ENCODE measurements around the gene ARHGAP23.
"Not testable (repeated sequence)": the region's sequence is repeated elsewhere in the genome, so short reads cannot be mapped to it uniquely, and the experiment has no call there.

ARHGAP23 gene

GRCh38 chr17:38530856-38531255, 102.6 kb downstream of the ARHGAP23 start:
- H3K4me1 ChIP-seq (ENCODE audit: control insufficient read depth, insufficient read depth, low read length); DNase-seq (ENCODE audit: low read depth, low spot score); H3K9me3 ChIP-seq (ENCODE audit: control insufficient read depth, insufficient read depth, low read length); H3K27me3 ChIP-seq (ENCODE audit: control insufficient read depth, insufficient read depth, low read length); H3K4me3 ChIP-seq (ENCODE audit: low read length); H3K27ac ChIP-seq (ENCODE audit: low read length); H3K36me3 ChIP-seq (ENCODE audit: control insufficient read depth, insufficient read depth, low read length): not testable (repeated sequence)
- no CpG with 5 or more reads among the region's 11 CpGs for WGBS (ENCODE audit: insufficient coverage, insufficient read length)

GRCh38 chr17:38531761-38532160, 103.5 kb downstream of the ARHGAP23 start:
- H3K27me3 ChIP-seq (ENCODE audit: control insufficient read depth, insufficient read depth, low read length); H3K27ac ChIP-seq (ENCODE audit: low read length); H3K4me1 ChIP-seq (ENCODE audit: control insufficient read depth, insufficient read depth, low read length); DNase-seq (ENCODE audit: low read depth, low spot score); H3K4me3 ChIP-seq (ENCODE audit: low read length); H3K9me3 ChIP-seq (ENCODE audit: control insufficient read depth, insufficient read depth, low read length); H3K36me3 ChIP-seq (ENCODE audit: control insufficient read depth, insufficient read depth, low read length): not testable (repeated sequence)
- WGBS (ENCODE audit: insufficient coverage, insufficient read length): no CpG with 5 or more reads among the region's 11 CpGs

GRCh38 chr17:38532451-38532850, 104.2 kb downstream of the ARHGAP23 start:
- H3K36me3 ChIP-seq (ENCODE audit: control insufficient read depth, insufficient read depth, low read length): no peaks in the 10 kb centered on the region
- no peak overlapping the region for H3K4me3 ChIP-seq (ENCODE audit: low read length)
- no peak overlapping the region for H3K27ac ChIP-seq (ENCODE audit: low read length)
- peaks cover 4% of the 10 kb centered on the region for H3K4me1 ChIP-seq (ENCODE audit: control insufficient read depth, insufficient read depth, low read length)
- no peaks in the 10 kb centered on the region for H3K27me3 ChIP-seq (ENCODE audit: control insufficient read depth, insufficient read depth, low read length)
- no peak for DNase-seq (ENCODE audit: low read depth, low spot score)
- H3K9me3 ChIP-seq (ENCODE audit: control insufficient read depth, insufficient read depth, low read length): no peaks in the 10 kb centered on the region
- WGBS (ENCODE audit: insufficient coverage, insufficient read length): no CpG with 5 or more reads among the region's 16 CpGs

- no peak for DNase-seq (ENCODE audit: low read depth, low spot score)
- no peaks in the 10 kb centered on the region for H3K27me3 ChIP-seq (ENCODE audit: control insufficient read depth, insufficient read depth, low read length)
Observed at GRCh38 chr17:38533241-38533640, 105.0 kb downstream of the ARHGAP23 start.

GRCh38 chr17:38533866-38534497, 105.7 kb downstream of the ARHGAP23 start:
- Histone ChIP-seq H3K27me3 (ENCODE audit: control insufficient read depth, insufficient read depth, low read length) (no peaks in the 10 kb centered on the region), H3K4me3 (ENCODE audit: low read length) (no peak overlapping the region), H3K36me3 (ENCODE audit: control insufficient read depth, insufficient read depth, low read length) (no peaks in the 10 kb centered on the region), H3K4me1 (ENCODE audit: control insufficient read depth, insufficient read depth, low read length) (peaks cover 4% of the 10 kb centered on the region), H3K9me3 (ENCODE audit: control insufficient read depth, insufficient read depth, low read length) (no peaks in the 10 kb centered on the region), H3K27ac (ENCODE audit: low read length) (no peak overlapping the region)
- DNase-seq (ENCODE audit: low read depth, low spot score): no peak
- no CpG with 5 or more reads among the region's 13 CpGs for WGBS (ENCODE audit: insufficient coverage, insufficient read length)

More at GRCh38 chr17:38533241-38533640, 105.0 kb downstream of the ARHGAP23 start:
- no CpG with 5 or more reads among the region's 9 CpGs for WGBS (ENCODE audit: insufficient coverage, insufficient read length)
- H3K36me3 ChIP-seq (ENCODE audit: control insufficient read depth, insufficient read depth, low read length): no peaks in the 10 kb centered on the region
- H3K4me1 ChIP-seq (ENCODE audit: control insufficient read depth, insufficient read depth, low read length): peaks cover 4% of the 10 kb centered on the region
- H3K27ac ChIP-seq (ENCODE audit: low read length): no peak overlapping the region
- H3K9me3 ChIP-seq (ENCODE audit: control insufficient read depth, insufficient read depth, low read length): no peaks in the 10 kb centered on the region
- no peak overlapping the region for H3K4me3 ChIP-seq (ENCODE audit: low read length)

- H3K36me3 ChIP-seq (ENCODE audit: control insufficient read depth, insufficient read depth, low read length): no peaks in the 10 kb centered on the region
- H3K27me3 ChIP-seq (ENCODE audit: control insufficient read depth, insufficient read depth, low read length): no peaks in the 10 kb centered on the region
- no peak for DNase-seq (ENCODE audit: low read depth, low spot score)
- no peaks in the 10 kb centered on the region for H3K9me3 ChIP-seq (ENCODE audit: control insufficient read depth, insufficient read depth, low read length)
- no peak overlapping the region for H3K27ac ChIP-seq (ENCODE audit: low read length)
- no CpG with 5 or more reads among the region's 7 CpGs for WGBS (ENCODE audit: insufficient coverage, insufficient read length)
- H3K4me3 ChIP-seq (ENCODE audit: low read length): no peak overlapping the region
- peaks cover 4% of the 10 kb centered on the region for H3K4me1 ChIP-seq (ENCODE audit: control insufficient read depth, insufficient read depth, low read length)
Observed at GRCh38 chr17:38534498-38534885, 106.2 kb downstream of the ARHGAP23 start.

- H3K27ac ChIP-seq (ENCODE audit: low read length): no peak overlapping the region
- no peak overlapping the region for H3K4me3 ChIP-seq (ENCODE audit: low read length)
- H3K4me1 ChIP-seq (ENCODE audit: control insufficient read depth, insufficient read depth, low read length): peaks cover 4% of the 10 kb centered on the region
- H3K27me3 ChIP-seq (ENCODE audit: control insufficient read depth, insufficient read depth, low read length): no peaks in the 10 kb centered on the region
- WGBS (ENCODE audit: insufficient coverage, insufficient read length): no CpG with 5 or more reads among the region's 8 CpGs
- DNase-seq (ENCODE audit: low read depth, low spot score): no peak
- no peaks in the 10 kb centered on the region for H3K9me3 ChIP-seq (ENCODE audit: control insufficient read depth, insufficient read depth, low read length)
- no peaks in the 10 kb centered on the region for H3K36me3 ChIP-seq (ENCODE audit: control insufficient read depth, insufficient read depth, low read length)
Observed at GRCh38 chr17:38535886-38536285, 107.6 kb downstream of the ARHGAP23 start.

GRCh38 chr17:38536661-38537060, 108.4 kb downstream of the ARHGAP23 start:
- WGBS (ENCODE audit: insufficient coverage, insufficient read length): no CpG with 5 or more reads among the region's 4 CpGs
- Histone ChIP-seq H3K27me3 (ENCODE audit: control insufficient read depth, insufficient read depth, low read length) (no peaks in the 10 kb centered on the region), H3K27ac (ENCODE audit: low read length) (no peak overlapping the region), H3K4me3 (ENCODE audit: low read length) (no peak overlapping the region), H3K9me3 (ENCODE audit: control insufficient read depth, insufficient read depth, low read length) (no peaks in the 10 kb centered on the region), H3K4me1 (ENCODE audit: control insufficient read depth, insufficient read depth, low read length) (peaks cover 4% of the 10 kb centered on the region), H3K36me3 (ENCODE audit: control insufficient read depth, insufficient read depth, low read length) (no peaks in the 10 kb centered on the region)
- no peak for DNase-seq (ENCODE audit: low read depth, low spot score)

GRCh38 chr17:38538906-38539305, 110.6 kb downstream of the ARHGAP23 start:
- Histone ChIP-seq H3K4me3 (ENCODE audit: low read length) (no peak overlapping the region), H3K36me3 (ENCODE audit: control insufficient read depth, insufficient read depth, low read length) (no peaks in the 10 kb centered on the region), H3K9me3 (ENCODE audit: control insufficient read depth, insufficient read depth, low read length) (no peaks in the 10 kb centered on the region), H3K27ac (ENCODE audit: low read length) (no peak overlapping the region), H3K27me3 (ENCODE audit: control insufficient read depth, insufficient read depth, low read length) (no peaks in the 10 kb centered on the region), H3K4me1 (ENCODE audit: control insufficient read depth, insufficient read depth, low read length) (peaks cover 2% of the 10 kb centered on the region; the same call in 1 of the 2 replicates)
- WGBS (ENCODE audit: insufficient coverage, insufficient read length): no CpG with 5 or more reads among the region's 9 CpGs
- DNase-seq (ENCODE audit: low read depth, low spot score): no peak

- DNase-seq (ENCODE audit: low read depth, low spot score): no peak
- Histone ChIP-seq H3K4me3 (ENCODE audit: low read length) (no peak overlapping the region), H3K36me3 (ENCODE audit: control insufficient read depth, insufficient read depth, low read length) (no peaks in the 10 kb centered on the region), H3K27me3 (ENCODE audit: control insufficient read depth, insufficient read depth, low read length) (no peaks in the 10 kb centered on the region), H3K4me1 (ENCODE audit: control insufficient read depth, insufficient read depth, low read length) (no peaks in the 10 kb centered on the region), H3K9me3 (ENCODE audit: control insufficient read depth, insufficient read depth, low read length) (no peaks in the 10 kb centered on the region), H3K27ac (ENCODE audit: low read length) (no peak overlapping the region)
- WGBS (ENCODE audit: insufficient coverage, insufficient read length): no CpG with 5 or more reads among the region's 8 CpGs
Observed at GRCh38 chr17:38539386-38539785, 111.1 kb downstream of the ARHGAP23 start.

- Histone ChIP-seq H3K27ac (ENCODE audit: low read length) (no peak overlapping the region), H3K27me3 (ENCODE audit: control insufficient read depth, insufficient read depth, low read length) (no peaks in the 10 kb centered on the region), H3K4me3 (ENCODE audit: low read length) (no peak overlapping the region), H3K4me1 (ENCODE audit: control insufficient read depth, insufficient read depth, low read length) (no peaks in the 10 kb centered on the region), H3K9me3 (ENCODE audit: control insufficient read depth, insufficient read depth, low read length) (no peaks in the 10 kb centered on the region), H3K36me3 (ENCODE audit: control insufficient read depth, insufficient read depth, low read length) (no peaks in the 10 kb centered on the region)
- DNase-seq (ENCODE audit: low read depth, low spot score): no peak
- no CpG with 5 or more reads among the region's 11 CpGs for WGBS (ENCODE audit: insufficient coverage, insufficient read length)
Observed at GRCh38 chr17:38540514-38541045, 112.3 kb downstream of the ARHGAP23 start.
